ENCODE measurements around the gene GAS2L3. TPM values are rescaled to one million over a fixed set of nuclear protein-coding genes. Genes with fewer than 3 reads are reported as not detected.

Gene GAS2L3
- total and polyA plus RNA-seq, 12 donors = 0.48 to 30.3 (median 3.9) TPM

- WGBS, 4 donors = 58 to 73% (median 67%) methylated on average over 3 of the region's 3 CpGs
These were observed 7.4 kb upstream of the GAS2L3 start for GRCh38 chr12:100565987-100566545.

DNA sequence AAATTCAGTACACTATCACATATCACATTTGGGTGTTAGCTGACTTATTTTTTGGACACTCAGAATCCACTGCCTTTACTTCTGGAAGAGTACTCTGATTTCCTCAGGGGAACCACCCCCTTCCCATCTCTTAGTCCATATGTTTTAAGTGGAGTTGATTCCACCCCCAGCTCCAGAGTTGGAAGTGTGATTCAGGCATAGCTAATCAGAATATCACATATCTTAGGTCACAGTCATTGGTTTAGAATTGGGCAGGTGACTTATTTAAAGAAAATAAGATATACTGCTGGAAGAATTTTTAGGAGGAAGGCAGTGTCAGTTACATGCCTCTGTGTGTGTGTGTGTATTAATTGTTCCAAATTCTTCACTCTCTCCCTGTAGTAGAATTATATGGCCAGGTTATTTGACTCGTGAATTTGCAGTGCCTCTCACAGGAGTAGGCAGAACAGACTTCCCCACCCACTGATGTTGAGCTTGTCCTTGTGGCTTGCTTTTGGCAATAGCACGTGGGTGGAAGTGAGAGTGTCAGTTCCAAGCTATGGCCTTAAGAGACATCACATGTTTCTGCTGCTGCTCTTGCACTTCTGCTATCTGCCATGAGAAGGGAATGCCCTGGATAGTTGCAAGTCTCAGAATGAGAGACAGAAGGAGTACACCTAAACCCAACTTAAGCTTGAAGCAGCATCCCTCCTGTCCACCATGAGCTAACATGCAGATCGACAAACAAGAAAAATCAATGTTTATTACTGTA lies 6.4 kb upstream of the GAS2L3 start:
- Histone ChIP-seq H3K27ac (peak overlapping the region in 2 of 5 donors; percentile 18 to 27), H3K36me3 (replicated peaks in 1 of 2) (no peaks in the 10 kb centered on the region), H3K4me1 (replicated peaks in 1 of 2) (no peaks in the 10 kb centered on the region), H3K4me3 (no peak overlapping the region), H3K27me3 (no peaks in the 10 kb centered on the region), H3K9me3 (replicated peaks in 1 of 3) (no peaks in the 10 kb centered on the region)
- intact Hi-C loops (cut with DNase I) = no loop called here
- WGBS, 4 donors = 24 to 34% (median 26%) methylated on average over 3 of the region's 3 CpGs
- peak; percentile 30 to 76 (median 56) for DNase-seq
- TF ChIP-seq CTCF (IDR thresholded peaks at IDR 0.05) (no peak), POLR2A (IDR thresholded peaks at IDR 0.05) (no peak)

More at GRCh38 chr12:100565987-100566545, 7.4 kb upstream of the GAS2L3 start:
- no peaks in the 10 kb centered on the region for H3K4me1 ChIP-seq (replicated peaks in 1 of 2)
- H3K27me3 ChIP-seq = no peaks in the 10 kb centered on the region
- H3K4me3 ChIP-seq = no peak overlapping the region
- TF ChIP-seq CTCF (IDR thresholded peaks at IDR 0.05) (no peak), POLR2A (IDR thresholded peaks at IDR 0.05) (no peak)
- no peaks in the 10 kb centered on the region for H3K9me3 ChIP-seq (replicated peaks in 1 of 3)
- peak overlapping the region in 1 of 5 donors; percentile 0 for H3K27ac ChIP-seq
- intact Hi-C loops (cut with DNase I) = no loop called here
- DNase-seq = no peak
- H3K36me3 ChIP-seq (replicated peaks in 1 of 2) = no peaks in the 10 kb centered on the region

GRCh38 chr12:100567945-100568344 lies 5.5 kb upstream of the GAS2L3 start:
- Histone ChIP-seq H3K9me3 (replicated peaks in 1 of 3) (no peaks in the 10 kb centered on the region), H3K27me3 (no peaks in the 10 kb centered on the region)
- intact Hi-C loops (cut with DNase I) = no loop called here

GRCh38 chr12:100572184-100572583 lies 1.3 kb upstream of the GAS2L3 start:
- DNase-seq = no peak
- H3K27ac ChIP-seq = no peak overlapping the region
- intact Hi-C loops (cut with DNase I) = no loop called here
- peaks cover 10 to 18% of the 10 kb centered on the region in 2 donors for H3K4me1 ChIP-seq (replicated peaks in 1 of 2)
- no peak for TF ChIP-seq POLR2A (IDR thresholded peaks at IDR 0.05)
- TF ChIP-seq CTCF (IDR thresholded peaks at IDR 0.05) = no peak
- 92 to 100% (median 93%) methylated on average over 3 of the region's 3 CpGs for WGBS, 4 donors
- no peaks in the 10 kb centered on the region for H3K9me3 ChIP-seq (replicated peaks in 1 of 3)
- H3K36me3 ChIP-seq (replicated peaks in 1 of 2) = no peaks in the 10 kb centered on the region
- no peak overlapping the region for H3K4me3 ChIP-seq
- no peaks in the 10 kb centered on the region for H3K27me3 ChIP-seq

More at GRCh38 chr12:100567945-100568344, 5.5 kb upstream of the GAS2L3 start:
- Histone ChIP-seq H3K4me1 (replicated peaks in 1 of 2) (peaks cover 1 to 4% of the 10 kb centered on the region in 2 donors), H3K36me3 (replicated peaks in 1 of 2) (no peaks in the 10 kb centered on the region), H3K27ac (peak overlapping the region in 2 of 5 donors; percentile 18 to 27), H3K4me3 (no peak overlapping the region)
- TF ChIP-seq CTCF (IDR thresholded peaks at IDR 0.05) (no peak), POLR2A (IDR thresholded peaks at IDR 0.05) (no peak)
- DNase-seq = no peak

All from adrenal gland (tissue), 12 donors.